ENCODE measurements around the gene PFN3. TPM values are rescaled to one million over a fixed set of nuclear protein-coding genes. Genes with fewer than 3 reads are reported as not detected.

The PFN3 gene
- not detected for total RNA-seq

GRCh38 chr5:177399997-177400868, at the start of gene PFN3:
TSS of gene PFN3 (minus strand) at chr5:177400661. CDS start at chr5:177400576, 85 bp downstream.

GRCh38 chr5:177446200-177447065, 46.0 kb upstream of the PFN3 start, which contains the start of gene PRR7:
TSS of gene PRR7 (plus strand) at chr5:177446814. CDS start at chr5:177455068, 8,254 bp downstream.

GRCh38 chr5:177426566-177427210, 26.2 kb upstream of the PFN3 start, which contains the start of gene GRK6:
TSS of gene GRK6 (plus strand) at chr5:177426676. CDS start at chr5:177426846, 170 bp downstream.

GRCh38 chr5:177409043-177409801, 8.8 kb upstream of the PFN3 start, which contains the start of gene F12:
TSS of gene F12 (minus strand) at chr5:177409564. CDS start at chr5:177409527, 37 bp downstream.

GRCh38 chr5:177384134-177384533, 16.3 kb downstream of the PFN3 start, which contains the start of gene SLC34A1:
TSS of gene SLC34A1 (plus strand) at chr5:177384434. CDS start at chr5:177385742, 1,308 bp downstream.

GRCh38 chr5:177357459-177358351, 42.8 kb downstream of the PFN3 start, which contains the start of gene RGS14:
TSS of gene RGS14 (plus strand) at chr5:177357924. CDS start at chr5:177358025, 101 bp downstream.

GRCh38 chr5:177351392-177352329, 48.8 kb downstream of the PFN3 start, which contains the start of gene LMAN2:
TSS of gene LMAN2 (minus strand) at chr5:177351668. CDS start at chr5:177351647, 21 bp downstream.

Other genes with a start within 250 kb of the PFN3 start
- gene RAB24, start 96.9 kb downstream of the PFN3 start, total RNA-seq: 10 to 100 TPM; 43.4 to 43.8 TPM
- 100 to 1,000 TPM; 107 to 112 TPM for gene PRELID1, start 96.9 kb downstream of the PFN3 start, total RNA-seq
- gene MXD3, start 88.8 kb downstream of the PFN3 start, total RNA-seq: 10 to 100 TPM; 72.1 to 73.2 TPM
- 100 to 1,000 TPM; 103 to 109 TPM for gene LMAN2, start 49.0 kb downstream of the PFN3 start, total RNA-seq
- 100 to 1,000 TPM; 118 to 121 TPM for gene RGS14, start 42.7 kb downstream of the PFN3 start, total RNA-seq
- gene SLC34A1, start 16.2 kb downstream of the PFN3 start, total RNA-seq: under 1 TPM; 0.38 to 0.43 TPM
- gene F12, start 8.9 kb upstream of the PFN3 start, total RNA-seq: under 1 TPM; 0.68 to 0.70 TPM
- 100 to 1,000 TPM; 246 to 250 TPM for gene GRK6, start 26.0 kb upstream of the PFN3 start, total RNA-seq
- gene PRR7, start 46.2 kb upstream of the PFN3 start, total RNA-seq: 1 to 10 TPM; 8.4 to 8.7 TPM
- 1 to 10 TPM; 4.7 to 5.0 TPM for gene DBN1, start 73.0 kb upstream of the PFN3 start, total RNA-seq
- gene PDLIM7, start 96.9 kb upstream of the PFN3 start, total RNA-seq: 10 to 100 TPM; 26.6 to 27.3 TPM
- gene DOK3, start 109.2 kb upstream of the PFN3 start, total RNA-seq: 1 to 10 TPM; 2.1 to 3.3 TPM
- 100 to 1,000 TPM in 1 of 2 experiments, 10 to 100 TPM in 1; 98.2 to 101 TPM for gene DDX41, start 116.3 kb upstream of the PFN3 start, total RNA-seq
- gene FAM193B, start 153.9 kb upstream of the PFN3 start, total RNA-seq: 100 to 1,000 TPM; 109 to 112 TPM
- gene TMED9, start 191.5 kb upstream of the PFN3 start, total RNA-seq: 100 to 1,000 TPM; 102 to 109 TPM
- gene B4GALT7, start 199.5 kb upstream of the PFN3 start, total RNA-seq: 10 to 100 TPM; 23.5 to 25.2 TPM

Measured in activated naive CD4-positive, alpha-beta T cell treated with anti-CD3 and anti-CD28 coated beads, Interleukin-2, amount 10 ng/mL, durations not matched to agents 5 hours and 36 hours (primary cell).